Epithelial cell of esophagus (primary cell): Measurements from ENCODE around the gene ANXA4.
A peak's percentile ranks its signal among the peaks of the same experiment; 100 is the strongest.
"Not testable (repeated sequence)": the region's sequence is repeated elsewhere in the genome, so short reads cannot be mapped to it uniquely, and the experiment has no call there.

Experiments used
- DNase-seq: peaks from one replicate; pipeline ENCODE4 v3.0.0; 2010; ENCODE audit warnings: low read depth
- H3K4me3 ChIP-seq: 2 replicates; pipeline ENCODE4 v1.5.1; 2011; ENCODE audit warnings: mild to moderate bottlenecking, low read length, control low read depth
- TF ChIP-seq, protein P1 (sequence below): IDR thresholded peaks from 2 replicates; pipeline ENCODE4 v1.5.1; 2011; ENCODE audit warnings: low read depth, mild to moderate bottlenecking, low read length, control low read depth, inconsistent platforms; ENCODE audit not compliant: insufficient read depth; ENCODE audit errors: missing control alignments

ANXA4 gene

DNA sequence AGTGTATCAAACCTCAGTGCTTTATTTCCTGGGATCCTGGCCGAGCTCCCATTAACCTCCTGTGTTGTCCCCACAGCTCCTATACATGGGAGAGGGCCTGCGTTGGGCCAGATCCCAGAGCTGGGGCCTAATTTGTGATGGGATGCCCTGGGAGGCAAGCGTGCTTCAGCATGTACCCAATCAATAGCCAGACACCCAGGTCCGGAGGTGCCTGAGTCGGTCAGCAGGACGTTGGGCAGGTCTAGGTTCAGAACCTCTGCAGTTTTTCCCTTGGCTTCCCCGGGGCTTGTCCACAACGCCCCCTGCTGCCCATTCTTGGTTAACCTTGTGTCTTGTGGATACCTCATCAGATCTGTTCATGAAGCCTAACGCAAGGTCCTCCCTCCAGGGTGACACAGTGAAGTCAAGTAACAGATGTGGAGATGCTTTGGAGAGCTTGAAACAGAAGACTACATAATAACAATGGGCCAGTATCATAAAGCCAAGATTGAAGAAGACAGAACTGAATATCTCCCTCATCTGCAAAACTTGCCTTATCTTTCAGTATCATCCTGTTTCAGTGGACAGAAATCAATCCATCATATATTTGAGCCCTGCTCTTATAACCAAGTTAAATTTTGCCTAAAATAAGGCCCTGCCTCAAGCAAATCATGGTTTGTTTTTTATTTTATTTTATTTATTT, 27.3 kb upstream of the ANXA4 start:
- DNase-seq: peak; percentile 84
- TF ChIP-seq, protein P1, sequence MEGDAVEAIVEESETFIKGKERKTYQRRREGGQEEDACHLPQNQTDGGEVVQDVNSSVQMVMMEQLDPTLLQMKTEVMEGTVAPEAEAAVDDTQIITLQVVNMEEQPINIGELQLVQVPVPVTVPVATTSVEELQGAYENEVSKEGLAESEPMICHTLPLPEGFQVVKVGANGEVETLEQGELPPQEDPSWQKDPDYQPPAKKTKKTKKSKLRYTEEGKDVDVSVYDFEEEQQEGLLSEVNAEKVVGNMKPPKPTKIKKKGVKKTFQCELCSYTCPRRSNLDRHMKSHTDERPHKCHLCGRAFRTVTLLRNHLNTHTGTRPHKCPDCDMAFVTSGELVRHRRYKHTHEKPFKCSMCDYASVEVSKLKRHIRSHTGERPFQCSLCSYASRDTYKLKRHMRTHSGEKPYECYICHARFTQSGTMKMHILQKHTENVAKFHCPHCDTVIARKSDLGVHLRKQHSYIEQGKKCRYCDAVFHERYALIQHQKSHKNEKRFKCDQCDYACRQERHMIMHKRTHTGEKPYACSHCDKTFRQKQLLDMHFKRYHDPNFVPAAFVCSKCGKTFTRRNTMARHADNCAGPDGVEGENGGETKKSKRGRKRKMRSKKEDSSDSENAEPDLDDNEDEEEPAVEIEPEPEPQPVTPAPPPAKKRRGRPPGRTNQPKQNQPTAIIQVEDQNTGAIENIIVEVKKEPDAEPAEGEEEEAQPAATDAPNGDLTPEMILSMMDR: peak; percentile 78
- not testable (repeated sequence) for H3K4me3 ChIP-seq

DNA sequence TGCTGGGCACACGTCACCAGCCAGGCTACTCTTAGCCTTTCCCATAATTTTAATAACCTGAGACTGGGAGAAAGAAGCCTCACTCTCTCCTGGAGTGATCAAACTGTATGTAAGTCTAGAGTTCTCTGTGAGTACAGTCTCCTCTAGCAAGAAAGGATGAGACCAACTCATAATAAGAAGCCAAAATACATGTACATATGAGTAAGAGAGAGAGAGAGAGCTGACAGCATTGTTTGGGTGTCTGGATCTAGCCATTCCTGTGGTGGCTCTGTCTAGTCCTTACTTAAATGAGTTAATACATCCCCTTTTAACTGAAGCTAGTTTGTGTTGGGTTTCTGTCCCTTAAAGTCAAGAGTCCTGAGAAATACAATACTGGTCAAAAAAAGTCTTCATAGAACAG, 26.0 kb upstream of the ANXA4 start:
- TF ChIP-seq, protein P1: no peak
- DNase-seq: peak; percentile 43
- no peak overlapping the region for H3K4me3 ChIP-seq

DNA sequence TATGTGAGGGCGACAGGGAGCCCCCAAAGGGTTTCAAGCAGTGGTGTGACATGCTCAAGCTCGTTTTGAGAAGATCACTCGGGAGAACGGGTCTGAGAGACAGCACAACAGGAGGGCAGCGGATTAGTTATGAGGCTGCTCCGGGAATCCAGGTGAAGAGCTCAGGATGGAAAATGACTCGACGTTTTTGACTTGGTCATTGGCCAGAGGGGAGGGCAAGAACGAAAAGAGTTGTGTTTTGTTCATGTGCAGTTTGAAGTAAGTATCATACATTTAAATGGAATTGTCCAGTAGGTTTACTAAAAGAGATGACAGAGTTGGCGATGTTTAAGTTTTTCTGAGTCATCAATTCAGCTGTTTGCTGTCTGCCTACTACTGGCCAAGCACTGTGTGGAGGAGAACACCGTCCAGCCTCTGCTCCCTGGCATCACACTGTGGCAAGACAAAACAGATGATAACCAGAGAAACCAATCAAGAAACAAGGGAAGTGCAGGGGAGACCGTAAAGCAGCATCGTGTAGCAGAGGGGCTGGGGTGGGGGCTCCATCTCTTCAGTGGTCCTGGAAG, 25.3 kb upstream of the ANXA4 start:
- no peak overlapping the region for H3K4me3 ChIP-seq
- DNase-seq: peak; percentile 55
- TF ChIP-seq, protein P1: peak; percentile 9

DNA sequence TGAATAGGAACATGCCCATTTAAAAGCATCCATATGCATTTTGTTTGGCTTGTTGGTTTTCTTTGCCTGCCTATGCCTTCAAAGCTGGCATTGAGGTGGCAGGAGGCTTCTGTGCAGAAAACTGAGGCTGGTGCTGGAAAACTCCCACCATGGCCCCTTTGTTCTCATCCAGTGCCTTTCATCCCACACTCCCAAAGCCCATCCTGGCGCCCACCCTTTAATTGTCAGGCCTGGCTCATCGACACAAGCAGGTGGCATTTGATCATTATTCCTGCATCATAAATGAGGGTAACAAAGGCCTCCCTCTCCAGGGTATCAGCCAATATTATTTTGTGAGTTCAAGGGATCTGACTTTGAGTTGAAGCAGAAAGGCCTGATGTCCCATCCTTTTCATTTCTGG, 24.7 kb upstream of the ANXA4 start:
- TF ChIP-seq, protein P1: no peak
- DNase-seq: no peak

DNA sequence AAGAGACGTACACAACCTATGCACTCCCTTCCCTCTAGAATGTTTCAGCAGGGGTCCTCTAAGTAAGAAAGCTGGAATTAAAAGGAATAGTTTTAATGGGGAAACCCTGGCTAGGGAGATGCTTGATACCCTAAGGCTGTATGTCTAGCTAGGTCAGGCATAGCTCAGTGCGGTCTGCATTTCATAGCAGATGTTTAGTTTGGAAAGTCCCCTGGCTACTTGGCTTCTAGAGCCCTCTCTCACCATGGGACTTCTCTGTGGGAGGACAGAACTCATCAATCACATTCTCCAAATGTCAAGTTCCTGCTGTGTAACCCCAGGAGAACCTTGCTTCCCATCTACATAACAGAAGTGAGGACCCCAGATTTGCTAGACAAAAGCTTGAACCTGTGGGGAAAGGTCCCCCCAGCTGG, 24.1 kb upstream of the ANXA4 start:
- H3K4me3 ChIP-seq: no peak overlapping the region
- no peak for DNase-seq
- TF ChIP-seq, protein P1: no peak

More for the DNA sequence above, 24.7 kb upstream of the ANXA4 start:
- H3K4me3 ChIP-seq: no peak overlapping the region

DNA sequence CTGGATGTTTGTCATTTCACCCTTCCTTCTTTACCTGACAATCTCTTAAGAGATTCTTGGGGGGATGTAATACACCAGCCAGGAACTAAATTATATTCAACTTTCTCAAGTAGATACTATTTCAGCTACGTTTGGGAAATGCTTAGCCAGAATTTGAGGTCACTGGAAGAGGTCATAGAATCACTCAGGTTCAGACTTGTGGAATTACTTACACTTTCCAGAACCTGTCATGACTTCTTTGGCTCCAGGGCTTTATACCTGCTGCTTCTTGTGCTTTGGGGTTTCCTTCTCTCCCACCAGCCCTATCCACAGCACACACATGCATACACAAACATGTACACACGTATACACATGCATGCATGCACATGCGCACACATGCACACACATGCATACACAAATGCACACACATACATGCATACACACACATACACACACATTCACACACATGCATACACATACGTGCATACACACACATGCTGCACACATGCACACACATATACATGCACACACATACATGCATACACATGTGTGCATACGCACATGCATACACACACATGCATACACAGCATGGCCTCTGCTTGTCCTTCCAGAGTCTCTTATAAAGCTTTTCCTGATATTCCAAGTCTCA, 23.5 kb upstream of the ANXA4 start:
- TF ChIP-seq, protein P1: no peak
- DNase-seq: peak; percentile 77
- no peak overlapping the region for H3K4me3 ChIP-seq
